CD4-positive, CD25-positive, alpha-beta regulatory T cell (primary cell): Measurements from ENCODE around the gene GOLGA7B. TPM values are rescaled to one million over a fixed set of nuclear protein-coding genes. Genes with fewer than 3 reads are reported as not detected.
A peak's percentile ranks its signal among the peaks of the same experiment; 100 is the strongest.

Experiments used
- ATAC-seq, 2 donors: fragments of 150-1000 bp; cut with Tn5 transposase; one replicate each; pipeline ENCODE4 v1.10.0; 2021; ENCODE audit warnings: low read depth in 2 of 2, moderate number of reproducible peaks in 2 of 2, moderate library complexity in 1 of 2
- DNase-seq, 3 donors: peaks; one replicate each; pipeline versions ENCODE4 v3.0.0 to v3.0.0-alpha.2; 2012 to 2022; ENCODE audit warnings: mixed read lengths in 1 of 3
- H3K27ac ChIP-seq: one replicate; pipeline ENCODE4 v1.7.0; 2013; ENCODE audit warnings: mild to moderate bottlenecking, low read length; ENCODE audit not compliant: insufficient read depth, poor library complexity, severe bottlenecking
- H3K27me3 ChIP-seq: one replicate; pipeline ENCODE4 v1.7.0; 2013; ENCODE audit warnings: low read length; ENCODE audit not compliant: control insufficient read depth, insufficient read depth
- H3K36me3 ChIP-seq: one replicate; pipeline ENCODE4 v1.7.0; 2013; ENCODE audit warnings: mild to moderate bottlenecking, low read length, moderate library complexity; ENCODE audit not compliant: control insufficient read depth, insufficient read depth
- H3K4me1 ChIP-seq: 2 replicates; pipeline ENCODE4 v1.7.0; 2013; ENCODE audit warnings: mild to moderate bottlenecking, low read length; ENCODE audit not compliant: insufficient read depth, control insufficient read depth, poor library complexity, severe bottlenecking
- H3K4me3 ChIP-seq: one replicate; pipeline ENCODE4 v1.7.0; 2013; ENCODE audit warnings: low read depth, mild to moderate bottlenecking, low read length, moderate library complexity
- H3K9me3 ChIP-seq, 2 experiments: 1 replicate in 1 of 2; 2 replicates in 1 of 2; pipeline ENCODE4 v1.7.0; 2013; ENCODE audit warnings: low read length in 2 of 2, mild to moderate bottlenecking in 1 of 2, moderate library complexity in 1 of 2; ENCODE audit not compliant: control insufficient read depth in 2 of 2
- H3K27ac Mint-ChIP-seq, 3 donors: one replicate each; pipeline ENCODE4 v1.8.0; 2020 to 2022; ENCODE audit warnings: mild to moderate bottlenecking in 3 of 3, mixed read lengths in 3 of 3, moderate library complexity in 2 of 3
- H3K27me3 Mint-ChIP-seq: one replicate; pipeline ENCODE4 v1.8.0; 2022; ENCODE audit warnings: mild to moderate bottlenecking, mixed read lengths
- H3K36me3 Mint-ChIP-seq: one replicate; pipeline ENCODE4 v1.8.0; 2020; ENCODE audit warnings: mixed read lengths
- H3K4me1 Mint-ChIP-seq, 4 donors: one replicate each; pipeline ENCODE4 v1.8.0; 2020 to 2022; ENCODE audit warnings: mixed read lengths in 4 of 4, mild to moderate bottlenecking in 1 of 4
- H3K4me3 Mint-ChIP-seq, 4 donors: one replicate each; pipeline ENCODE4 v1.8.0; 2020 to 2022; ENCODE audit warnings: mild to moderate bottlenecking in 4 of 4, mixed read lengths in 4 of 4, moderate library complexity in 3 of 4
- H3K9me3 Mint-ChIP-seq, 7 donors: one replicate each; pipeline ENCODE4 v1.8.0; 2020 to 2022; ENCODE audit warnings: mixed read lengths in 7 of 7, mild to moderate bottlenecking in 3 of 7, moderate library complexity in 2 of 7
- polyA plus RNA-seq, 4 donors: library from polyadenylated mRNA; unstranded; fragments of 300-500 nt; fragmentation: Illumina TruSeq; gene quantifications; one replicate each; pipeline ENCODE4 v1.2.3, GENCODE V29; 2021
- total RNA-seq: library from RNA; stranded (reverse); gene quantifications from one replicate; pipeline ENCODE4 v1.2.3, GENCODE V29; 2022

GOLGA7B gene
- total and polyA plus RNA-seq, 5 donors from 2014 or later: 0.84 to 14.1 (median 1.3) TPM

DNA sequence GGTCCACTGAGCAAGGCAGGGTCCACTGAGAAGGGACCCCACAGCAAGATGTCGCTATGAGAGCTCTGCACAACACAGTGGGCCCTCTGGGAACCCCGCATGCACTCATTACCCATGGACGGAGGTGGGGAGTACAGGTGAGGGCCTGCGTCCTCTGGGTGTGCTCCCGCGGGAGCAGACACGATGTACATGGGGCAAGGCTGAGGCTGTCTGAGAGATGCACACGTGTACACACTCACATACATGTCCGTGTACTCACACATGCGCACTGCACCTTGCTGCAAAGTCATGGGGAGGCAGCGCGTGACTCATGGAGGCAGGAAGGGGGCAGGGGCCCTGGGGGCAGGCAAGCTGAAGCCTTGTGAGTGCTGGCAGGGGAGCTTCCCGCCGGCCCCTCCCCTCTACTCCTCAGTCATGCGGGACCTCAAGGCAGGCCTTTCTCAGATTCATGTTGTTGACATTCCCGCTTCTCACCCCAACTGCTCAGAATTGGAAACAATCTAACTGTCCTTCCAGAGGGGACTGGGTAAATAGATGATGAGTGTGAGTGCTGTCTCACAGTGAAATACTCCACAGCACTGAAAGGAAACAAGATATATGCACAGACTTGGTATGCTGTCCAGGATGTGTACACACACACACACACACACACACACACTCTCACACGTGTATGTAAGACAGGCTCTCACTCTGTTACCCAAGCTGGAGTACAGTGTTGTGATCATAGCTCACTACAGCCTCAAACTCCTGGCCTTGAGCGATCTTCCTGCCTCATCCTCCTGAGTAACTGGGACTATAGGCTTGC lies 40.0 kb downstream of the GOLGA7B start:
- Mint-ChIP-seq H3K27me3 (peaks cover 16% of the 10 kb centered on the region), H3K9me3 (no peaks in the 10 kb centered on the region), H3K4me1 (no peaks in the 10 kb centered on the region), H3K4me3 (no peak overlapping the region), H3K36me3 (no peaks in the 10 kb centered on the region), H3K27ac (peak overlapping the region in 1 of 3 donors; percentile 63)
- Histone ChIP-seq H3K27me3 (no peaks in the 10 kb centered on the region), H3K9me3 (no peaks in the 10 kb centered on the region), H3K27ac (no peak overlapping the region), H3K4me1 (no peaks in the 10 kb centered on the region), H3K4me3 (no peak overlapping the region), H3K36me3 (no peaks in the 10 kb centered on the region)
- peak in 1 of 3 donors; percentile 13 for DNase-seq
- peak in 1 of 2 donors; percentile 25 for ATAC-seq

DNA sequence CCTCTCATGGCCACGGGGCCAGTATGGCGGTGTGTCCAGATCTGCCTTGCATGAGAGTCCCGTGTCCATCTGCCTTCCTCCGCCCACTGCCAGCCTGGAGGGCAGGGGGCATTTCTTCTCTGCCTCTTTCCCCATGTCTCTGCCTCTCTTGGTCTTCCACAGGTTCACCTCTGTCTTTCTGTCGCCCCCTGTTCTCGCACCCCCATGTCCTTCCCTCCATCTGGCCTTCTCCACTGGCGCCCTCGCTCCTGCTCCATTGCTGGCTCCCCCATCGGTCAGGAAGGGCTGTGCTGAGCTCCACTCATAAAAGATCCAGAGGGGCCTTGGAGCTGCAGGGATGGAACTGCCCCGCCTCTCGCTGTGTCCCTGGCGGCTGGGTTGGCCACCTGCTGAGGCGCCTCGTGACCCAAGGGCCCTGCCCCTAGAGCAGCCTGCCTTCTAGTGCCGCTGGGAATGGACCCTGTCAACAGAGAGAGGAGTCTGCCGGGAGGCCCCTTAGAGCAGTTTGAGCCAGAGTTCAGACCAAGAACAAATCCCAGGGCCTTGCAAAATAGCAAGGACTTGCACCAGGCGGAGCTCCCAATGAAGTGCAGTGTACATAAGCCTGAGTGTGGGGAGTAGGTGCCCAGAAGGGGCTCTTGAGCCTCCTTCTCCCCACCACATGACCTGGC lies 42.0 kb downstream of the GOLGA7B start:
- ATAC-seq: no peak
- Histone ChIP-seq H3K4me3 (no peak overlapping the region), H3K27me3 (no peaks in the 10 kb centered on the region), H3K9me3 (no peaks in the 10 kb centered on the region), H3K27ac (no peak overlapping the region), H3K36me3 (no peaks in the 10 kb centered on the region), H3K4me1 (no peaks in the 10 kb centered on the region)
- Mint-ChIP-seq H3K27me3 (peaks cover 12% of the 10 kb centered on the region), H3K9me3 (no peaks in the 10 kb centered on the region), H3K4me1 (no peaks in the 10 kb centered on the region), H3K4me3 (no peak overlapping the region), H3K36me3 (no peaks in the 10 kb centered on the region), H3K27ac (no peak overlapping the region)
- no peak for DNase-seq

DNA sequence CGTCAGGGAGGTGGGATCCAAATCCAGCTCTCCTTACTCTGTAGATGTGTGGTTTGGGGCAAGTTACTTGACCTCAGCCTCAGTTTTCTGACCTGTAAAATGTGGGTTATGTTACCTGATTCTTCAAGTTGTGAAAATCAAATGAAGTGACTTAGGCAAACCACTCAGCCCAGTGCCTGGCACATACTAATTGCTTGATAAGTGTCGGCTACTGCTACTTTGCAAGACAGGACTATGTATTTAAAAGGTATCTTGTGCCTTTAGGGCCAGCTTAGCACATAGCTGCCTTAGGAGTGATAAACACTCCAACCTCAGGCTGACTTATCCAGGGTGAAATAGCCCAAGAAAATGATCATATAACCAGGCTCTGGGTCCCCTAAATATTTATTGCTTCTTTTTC lies 42.9 kb downstream of the GOLGA7B start:
- no peaks in the 10 kb centered on the region for H3K4me1 ChIP-seq
- DNase-seq (no peak), ATAC-seq (no peak)
- H3K4me3 Mint-ChIP-seq: no peak overlapping the region
- no peaks in the 10 kb centered on the region for H3K4me1 Mint-ChIP-seq
- H3K27ac Mint-ChIP-seq: no peak overlapping the region
- no peak overlapping the region for H3K4me3 ChIP-seq
- no peaks in the 10 kb centered on the region for H3K9me3 Mint-ChIP-seq
- H3K27me3 Mint-ChIP-seq: peaks cover 10% of the 10 kb centered on the region
- no peaks in the 10 kb centered on the region for H3K27me3 ChIP-seq
- H3K36me3 Mint-ChIP-seq: no peaks in the 10 kb centered on the region
- no peak overlapping the region for H3K27ac ChIP-seq
- no peaks in the 10 kb centered on the region for H3K36me3 ChIP-seq
- no peaks in the 10 kb centered on the region for H3K9me3 ChIP-seq

DNA sequence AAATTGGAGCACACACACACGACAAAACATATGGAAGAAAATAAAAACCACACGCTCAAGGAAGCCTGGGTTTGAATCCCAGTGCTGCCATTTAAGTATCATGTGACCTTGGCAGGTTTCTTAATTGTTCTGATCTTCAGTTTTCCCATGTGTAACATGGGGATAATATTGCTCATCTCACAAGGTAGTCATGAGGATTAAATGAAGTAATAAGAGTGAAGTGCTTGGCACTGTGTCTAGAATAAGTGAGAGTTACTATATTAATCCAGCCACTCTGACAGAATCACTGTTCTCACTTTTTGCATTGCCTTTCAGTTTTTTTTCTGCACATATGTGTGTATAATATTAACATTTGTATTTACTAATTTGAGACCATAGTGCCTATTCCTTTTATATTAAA lies 43.3 kb downstream of the GOLGA7B start:
- no peaks in the 10 kb centered on the region for H3K4me1 Mint-ChIP-seq
- H3K9me3 Mint-ChIP-seq: no peaks in the 10 kb centered on the region
- no peaks in the 10 kb centered on the region for H3K27me3 ChIP-seq
- no peaks in the 10 kb centered on the region for H3K36me3 ChIP-seq
- H3K27me3 Mint-ChIP-seq: peaks cover 7% of the 10 kb centered on the region
- H3K27ac ChIP-seq: no peak overlapping the region
- DNase-seq (no peak), ATAC-seq (no peak)
- H3K4me3 ChIP-seq: no peak overlapping the region
- H3K27ac Mint-ChIP-seq: no peak overlapping the region
- H3K4me1 ChIP-seq: no peaks in the 10 kb centered on the region
- H3K4me3 Mint-ChIP-seq: no peak overlapping the region
- no peaks in the 10 kb centered on the region for H3K9me3 ChIP-seq
- no peaks in the 10 kb centered on the region for H3K36me3 Mint-ChIP-seq

DNA sequence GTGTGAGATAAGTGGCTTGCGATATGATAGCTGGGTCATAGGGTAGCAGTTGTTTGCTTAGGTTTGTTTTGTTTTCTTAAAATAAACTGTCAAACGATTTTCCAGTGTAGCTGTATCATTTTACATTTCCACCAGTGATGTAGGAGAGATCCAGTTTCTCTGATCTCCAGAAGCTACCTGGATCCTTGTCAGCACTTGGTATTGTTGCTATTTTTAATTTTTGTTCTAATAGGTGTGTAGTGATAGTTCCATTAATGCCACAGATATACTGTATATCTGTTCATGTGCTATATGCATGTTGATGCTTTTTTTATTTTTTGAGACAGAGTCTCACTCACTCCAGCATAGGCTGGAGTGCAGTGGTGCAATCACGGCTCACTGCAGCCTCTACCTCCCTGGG lies 44.4 kb downstream of the GOLGA7B start:
- no peak for ATAC-seq
- no peak overlapping the region for H3K27ac Mint-ChIP-seq
- Histone ChIP-seq H3K9me3 (no peaks in the 10 kb centered on the region), H3K36me3 (no peaks in the 10 kb centered on the region), H3K27me3 (no peaks in the 10 kb centered on the region), H3K4me3 (no peak overlapping the region), H3K4me1 (no peaks in the 10 kb centered on the region), H3K27ac (no peak overlapping the region)
- no peak overlapping the region for H3K4me3 Mint-ChIP-seq
- DNase-seq: no peak
- no peaks in the 10 kb centered on the region for H3K4me1 Mint-ChIP-seq
- no peaks in the 10 kb centered on the region for H3K36me3 Mint-ChIP-seq
- peaks cover 5% of the 10 kb centered on the region for H3K27me3 Mint-ChIP-seq
- H3K9me3 Mint-ChIP-seq: no peaks in the 10 kb centered on the region

DNA sequence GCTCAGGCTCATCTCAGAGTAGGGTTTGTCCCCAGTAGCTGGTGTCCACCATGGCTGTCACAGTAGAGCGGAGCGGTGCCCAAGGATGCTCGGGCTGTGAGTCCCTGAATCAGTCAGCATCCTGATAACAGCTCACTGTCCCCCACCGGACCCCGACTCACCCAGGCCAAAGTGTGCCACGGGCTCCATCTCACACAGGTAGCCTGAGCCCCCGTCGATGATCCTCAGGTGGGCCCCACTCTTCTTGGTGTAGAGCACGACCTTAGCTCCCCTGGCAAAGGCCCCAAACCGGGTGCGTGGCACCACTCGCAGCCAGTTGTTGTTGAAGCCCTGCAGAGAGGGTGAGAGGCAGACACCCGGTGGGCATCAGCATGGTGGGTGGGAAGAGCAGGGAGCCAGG lies 45.4 kb downstream of the GOLGA7B start:
- Mint-ChIP-seq H3K27ac (no peak overlapping the region), H3K27me3 (peaks cover 3% of the 10 kb centered on the region), H3K4me1 (no peaks in the 10 kb centered on the region), H3K36me3 (no peaks in the 10 kb centered on the region), H3K9me3 (no peaks in the 10 kb centered on the region), H3K4me3 (no peak overlapping the region)
- Histone ChIP-seq H3K27ac (no peak overlapping the region), H3K27me3 (no peaks in the 10 kb centered on the region), H3K36me3 (no peaks in the 10 kb centered on the region), H3K9me3 (no peaks in the 10 kb centered on the region), H3K4me1 (no peaks in the 10 kb centered on the region), H3K4me3 (no peak overlapping the region)
- no peak for ATAC-seq
- DNase-seq: no peak

DNA sequence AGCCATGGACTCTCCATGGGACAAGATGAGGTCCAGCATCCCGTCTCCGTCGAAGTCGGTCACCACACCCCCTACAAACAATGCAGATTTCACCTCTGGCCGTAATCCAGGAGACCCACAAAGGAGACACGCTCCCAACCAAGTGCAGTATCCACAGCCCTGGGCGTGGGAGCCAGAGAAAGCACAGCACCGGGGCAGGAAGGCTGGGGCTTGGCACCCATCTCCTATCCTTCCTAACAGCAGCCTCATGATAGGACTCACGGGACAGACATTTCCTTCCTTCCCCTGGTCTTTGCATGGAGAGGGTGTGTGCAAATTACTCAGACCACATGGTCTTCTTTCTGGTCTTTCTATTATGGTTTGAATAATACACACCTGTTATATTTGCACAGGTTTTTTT lies 46.3 kb downstream of the GOLGA7B start:
- Histone ChIP-seq H3K27ac (no peak overlapping the region), H3K4me3 (no peak overlapping the region), H3K4me1 (no peaks in the 10 kb centered on the region), H3K9me3 (no peaks in the 10 kb centered on the region), H3K36me3 (no peaks in the 10 kb centered on the region), H3K27me3 (no peaks in the 10 kb centered on the region)
- Mint-ChIP-seq H3K9me3 (no peaks in the 10 kb centered on the region), H3K27ac (no peak overlapping the region), H3K27me3 (no peaks in the 10 kb centered on the region), H3K4me3 (no peak overlapping the region), H3K36me3 (no peaks in the 10 kb centered on the region), H3K4me1 (no peaks in the 10 kb centered on the region)
- DNase-seq (no peak), ATAC-seq (no peak)
